Raji (cell line): Measurements from ENCODE around the gene STK32C.

ENCODE experiments used
- POLR2A ChIP-seq: IDR thresholded peaks from 2 replicates; pipeline ENCODE4 v1.6.1; 2011; ENCODE audit warnings: low read depth, low read length, control low read depth; ENCODE audit not compliant: insufficient read depth

The STK32C gene

DNA sequence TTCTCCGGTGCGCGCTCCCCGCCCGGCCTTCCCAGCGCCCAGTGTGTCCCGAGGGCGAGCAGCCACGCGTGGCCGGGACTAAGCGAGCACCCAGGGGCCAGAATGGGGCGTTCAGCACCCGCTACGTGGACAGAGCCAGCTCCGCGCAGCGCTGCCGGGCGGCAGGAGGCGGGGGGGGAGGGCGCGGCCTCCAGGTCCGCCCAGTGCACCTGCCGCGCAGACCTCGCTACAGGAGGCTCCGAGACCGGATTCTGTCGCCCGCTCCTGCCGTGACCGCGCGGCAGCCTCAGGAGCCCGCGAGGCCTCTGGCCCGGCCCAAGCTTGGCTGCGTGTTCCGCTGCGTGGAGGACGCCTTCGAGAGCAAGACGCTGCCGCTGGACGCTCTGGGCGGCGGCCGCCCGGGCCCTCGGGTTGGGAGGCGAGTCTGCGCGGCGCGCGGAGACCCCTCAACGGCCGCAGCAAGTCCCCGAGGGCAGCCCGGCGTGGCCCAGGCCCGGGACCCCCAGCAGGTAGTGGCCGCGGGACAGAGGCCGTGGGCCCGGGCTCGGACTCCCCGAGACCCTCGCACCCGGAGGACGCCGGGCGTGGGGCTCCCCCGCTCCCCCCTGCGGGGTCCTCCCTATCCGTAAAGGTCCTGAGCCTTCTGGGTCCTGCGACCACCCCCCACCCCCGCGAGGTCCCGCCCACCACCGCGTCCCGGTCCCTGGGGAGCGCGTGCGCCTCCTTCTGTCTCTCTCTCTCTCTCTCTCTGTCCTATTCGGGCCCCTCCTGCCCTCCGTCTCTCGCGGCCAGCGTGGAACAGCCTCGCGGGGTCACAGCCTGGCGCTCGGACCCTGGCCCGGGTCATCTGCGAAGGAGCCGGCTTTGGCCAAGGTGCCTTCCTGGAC, 121.9 kb downstream of the STK32C start:
- no peak for TF ChIP-seq POLR2A

DNA sequence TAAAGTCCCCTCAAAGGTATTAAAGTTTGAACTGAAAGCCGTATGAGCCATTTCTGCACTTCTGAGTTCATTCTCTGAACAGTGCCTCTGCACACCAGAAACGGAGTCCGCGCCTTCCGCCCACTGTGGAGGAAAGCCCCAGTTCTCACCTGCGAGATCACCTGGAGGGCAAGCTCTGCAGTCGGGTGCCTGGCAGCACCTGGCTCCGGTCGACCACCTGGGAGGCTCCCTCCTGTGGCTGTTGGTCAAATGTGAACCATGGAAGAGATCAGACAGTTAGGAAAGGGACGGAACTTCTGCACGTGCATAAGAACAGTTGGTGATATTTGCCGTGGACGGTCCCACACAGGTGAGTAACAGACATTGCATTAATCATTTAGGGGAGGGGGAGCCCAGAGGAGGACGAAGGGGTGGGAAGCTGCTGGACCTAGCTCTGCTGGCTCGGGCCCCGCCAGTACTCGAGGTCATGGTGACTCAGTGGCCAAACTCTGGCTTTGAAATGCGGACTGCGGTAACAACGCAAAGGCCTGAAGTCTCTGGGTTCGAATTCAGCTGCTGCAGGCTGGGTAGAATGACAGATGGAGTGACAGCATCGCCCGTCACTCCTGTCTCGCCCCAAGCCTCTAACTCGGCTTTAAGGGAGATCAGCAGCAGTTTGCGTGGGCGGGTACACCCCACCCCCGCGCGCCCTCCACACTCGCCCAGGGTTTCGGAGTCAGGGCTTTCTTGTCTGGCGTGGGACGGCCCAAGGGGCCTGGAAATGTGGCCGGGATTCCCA, 122.7 kb downstream of the STK32C start:
- TF ChIP-seq POLR2A = no peak

DNA sequence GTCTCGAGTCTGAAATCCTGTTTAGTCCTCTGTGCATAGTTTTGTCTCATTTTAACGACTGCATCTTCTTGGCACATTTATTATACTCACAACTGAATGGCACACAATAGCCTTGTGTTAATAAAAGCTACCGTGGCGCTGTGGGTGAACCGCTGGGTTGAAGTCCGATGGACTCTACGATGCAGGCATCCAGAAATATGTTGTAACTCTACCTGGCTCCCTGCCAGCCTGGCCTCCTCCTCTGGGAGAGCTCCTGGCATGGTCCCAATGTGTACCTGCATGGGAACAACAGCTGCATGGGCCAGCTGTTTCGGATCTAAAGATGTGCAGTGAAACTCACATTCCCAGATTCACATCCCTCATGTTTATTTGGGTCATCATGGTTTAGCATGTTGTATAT, 124.7 kb downstream of the STK32C start:
- no peak for TF ChIP-seq POLR2A

DNA sequence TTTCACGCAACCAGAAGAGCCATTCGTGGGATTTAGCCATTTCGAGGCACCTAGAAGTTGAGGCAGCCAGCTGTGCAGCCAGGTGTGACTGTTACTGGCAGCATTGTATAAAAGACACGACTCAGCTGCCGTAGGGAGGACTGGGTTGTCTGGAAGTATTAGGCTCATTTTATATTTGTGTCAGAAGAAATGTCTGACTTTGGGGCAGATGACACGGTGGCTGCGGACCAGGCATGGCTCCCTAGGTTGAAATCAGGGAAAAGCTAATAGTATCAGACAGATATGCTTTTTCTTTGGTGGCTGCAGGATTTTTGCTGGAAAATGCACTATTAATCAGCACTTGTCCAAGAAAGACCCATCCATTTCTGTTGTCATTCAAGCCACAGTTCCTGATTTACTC, 125.2 kb downstream of the STK32C start:
- TF ChIP-seq POLR2A = no peak

DNA sequence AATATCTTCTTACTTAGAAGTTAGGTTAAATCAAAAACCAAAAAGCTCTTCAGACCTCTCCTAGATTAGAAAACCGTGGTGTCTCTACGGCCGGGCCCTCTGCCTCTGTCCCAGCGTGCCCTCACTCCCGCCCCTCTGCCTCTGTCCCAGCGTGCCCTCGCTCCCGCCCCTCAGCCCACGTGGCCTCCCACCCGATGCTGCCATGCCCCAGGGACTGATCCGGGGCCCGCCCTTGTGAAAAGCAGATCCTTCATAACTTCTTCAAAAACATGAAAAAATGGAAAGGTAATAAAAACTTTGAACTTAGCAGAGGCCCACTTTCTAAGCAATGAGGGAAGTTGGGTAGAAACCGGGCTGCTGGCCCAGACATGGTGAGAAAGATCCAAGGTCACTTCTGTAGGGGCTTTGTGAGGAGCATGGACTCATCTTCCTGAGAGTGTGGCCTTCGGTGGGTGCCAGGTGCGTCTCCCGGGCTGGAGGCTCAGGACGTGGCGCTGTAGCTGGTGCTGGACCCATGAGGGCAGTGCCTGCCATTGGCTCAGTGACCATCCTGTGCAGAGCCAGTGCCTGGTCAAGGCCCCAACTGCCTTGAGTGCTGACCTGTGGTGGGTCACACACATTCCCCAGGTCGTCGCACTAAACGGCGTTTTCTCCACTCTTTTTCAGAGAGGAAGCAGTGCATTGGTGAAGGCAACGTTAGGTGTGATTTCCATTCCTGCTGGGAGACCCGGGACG, 125.9 kb downstream of the STK32C start:
- TF ChIP-seq POLR2A = no peak

DNA sequence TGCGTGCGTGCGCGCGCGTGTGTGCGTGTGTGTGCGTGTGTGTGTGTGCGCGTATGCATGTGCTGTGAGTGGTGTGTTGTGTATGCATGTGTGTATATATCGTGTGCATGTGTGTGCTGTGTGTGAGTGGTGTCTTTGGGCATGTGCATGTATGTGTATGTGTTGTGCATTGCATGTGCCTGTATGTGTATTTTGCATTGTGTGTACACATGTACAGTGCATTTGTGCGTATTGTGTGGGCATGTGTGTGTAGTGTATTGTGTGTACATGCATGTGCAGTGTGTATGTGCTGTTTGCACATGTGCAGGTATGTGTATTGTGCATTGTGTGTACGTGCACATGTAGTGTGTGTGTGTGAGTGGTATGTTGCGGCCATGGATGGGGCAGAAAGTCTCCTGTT, 127.0 kb downstream of the STK32C start:
- TF ChIP-seq POLR2A = no peak

DNA sequence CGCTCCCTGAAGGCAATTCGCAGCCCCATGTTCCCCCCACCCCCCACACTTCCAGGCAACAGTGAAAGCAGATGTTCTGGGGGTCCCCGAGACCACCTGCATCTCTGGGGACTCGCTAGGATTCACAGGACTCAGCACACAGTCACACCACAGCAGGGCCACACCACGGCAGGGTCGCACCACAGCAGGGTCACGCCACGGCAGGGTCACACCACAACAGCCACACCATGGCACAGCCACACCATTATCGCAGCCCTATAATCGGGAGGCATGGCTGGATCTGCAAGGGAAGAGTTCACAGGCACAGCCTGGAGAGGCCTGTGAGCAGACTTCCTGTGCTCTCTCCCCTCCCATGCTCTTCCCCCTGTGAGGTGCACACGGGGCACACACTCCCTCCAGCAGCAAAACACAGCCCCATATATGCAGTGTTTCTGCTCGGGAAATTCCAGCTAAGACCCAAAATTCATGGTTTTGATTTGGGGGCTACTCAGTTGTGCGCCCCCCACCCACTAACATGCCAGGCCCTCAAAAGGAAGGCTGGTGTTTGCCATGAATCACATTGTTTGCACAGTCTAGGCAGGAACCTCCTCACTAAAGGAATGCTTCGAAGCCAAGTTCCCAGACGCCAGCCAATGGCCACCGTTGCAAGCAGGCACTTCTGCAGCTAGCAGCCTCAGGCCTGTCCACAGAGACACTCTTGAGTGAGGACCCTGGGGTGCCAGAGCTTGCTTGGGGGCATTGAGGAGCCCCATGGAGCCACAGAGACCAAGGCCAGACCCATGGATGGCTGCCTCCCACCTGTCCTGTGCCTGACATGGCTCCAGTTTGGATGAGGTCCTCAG, 128.0 kb downstream of the STK32C start:
- no peak for TF ChIP-seq POLR2A

DNA sequence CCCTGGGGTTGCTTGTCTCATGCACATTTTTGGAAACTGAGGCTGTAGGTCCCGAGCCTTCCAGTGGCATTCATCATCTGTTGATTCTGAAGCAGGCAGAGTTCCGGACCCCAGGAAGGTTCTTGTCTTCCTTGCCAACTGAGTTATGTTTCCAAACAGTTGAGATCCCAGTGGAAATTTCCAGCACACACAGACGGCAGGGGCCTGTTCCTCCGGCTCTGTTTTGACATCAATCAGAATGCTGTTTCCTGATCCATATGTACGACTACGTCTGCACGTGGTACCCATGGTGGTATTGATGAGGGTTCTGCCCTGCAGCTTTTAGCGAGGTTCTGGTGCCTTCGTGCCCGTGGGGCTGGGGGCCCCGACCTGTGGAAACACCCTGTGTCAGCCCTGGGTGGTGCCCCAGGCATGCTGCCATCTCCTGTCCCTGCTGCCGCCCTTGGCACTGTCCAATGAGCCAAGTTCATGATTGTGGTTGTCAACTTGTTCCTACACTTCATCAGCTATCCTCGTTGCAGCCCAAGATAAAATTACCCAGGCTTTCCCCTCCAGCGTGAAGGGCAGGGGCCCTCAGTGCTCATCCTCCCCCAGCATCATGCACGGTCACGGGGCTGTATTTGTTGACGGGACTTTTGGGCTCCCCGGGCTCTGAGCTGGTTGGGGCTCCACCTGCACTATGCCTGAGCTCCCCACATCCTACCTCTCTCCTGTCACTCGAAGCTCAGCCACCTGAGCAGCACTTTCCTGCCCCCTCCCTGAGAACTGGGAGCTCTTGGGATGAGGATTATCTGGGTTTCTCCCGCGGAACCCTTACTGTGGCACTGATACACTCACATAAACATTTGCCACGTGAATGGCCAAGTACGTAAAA, 128.8 kb downstream of the STK32C start:
- no peak for TF ChIP-seq POLR2A

DNA sequence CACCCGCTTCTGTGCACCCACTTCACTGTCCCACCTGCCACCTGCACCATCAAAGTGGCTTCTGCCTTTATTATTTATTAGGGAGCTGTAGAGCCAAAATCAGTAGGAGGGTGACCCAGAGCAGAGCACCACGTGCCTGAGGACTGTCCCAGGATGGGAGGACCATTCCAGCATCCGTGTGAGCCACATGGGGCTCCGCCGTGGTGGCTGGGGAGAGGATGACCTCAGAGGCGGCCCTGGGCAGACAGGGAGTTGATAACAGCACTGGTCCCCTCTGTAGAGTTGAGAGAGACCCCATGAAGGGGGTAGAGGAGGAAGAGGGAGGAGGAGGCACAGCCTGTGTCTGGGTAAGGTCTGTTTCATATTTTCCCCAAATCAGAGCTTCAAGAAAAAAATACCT, 129.7 kb downstream of the STK32C start:
- no peak for TF ChIP-seq POLR2A

DNA sequence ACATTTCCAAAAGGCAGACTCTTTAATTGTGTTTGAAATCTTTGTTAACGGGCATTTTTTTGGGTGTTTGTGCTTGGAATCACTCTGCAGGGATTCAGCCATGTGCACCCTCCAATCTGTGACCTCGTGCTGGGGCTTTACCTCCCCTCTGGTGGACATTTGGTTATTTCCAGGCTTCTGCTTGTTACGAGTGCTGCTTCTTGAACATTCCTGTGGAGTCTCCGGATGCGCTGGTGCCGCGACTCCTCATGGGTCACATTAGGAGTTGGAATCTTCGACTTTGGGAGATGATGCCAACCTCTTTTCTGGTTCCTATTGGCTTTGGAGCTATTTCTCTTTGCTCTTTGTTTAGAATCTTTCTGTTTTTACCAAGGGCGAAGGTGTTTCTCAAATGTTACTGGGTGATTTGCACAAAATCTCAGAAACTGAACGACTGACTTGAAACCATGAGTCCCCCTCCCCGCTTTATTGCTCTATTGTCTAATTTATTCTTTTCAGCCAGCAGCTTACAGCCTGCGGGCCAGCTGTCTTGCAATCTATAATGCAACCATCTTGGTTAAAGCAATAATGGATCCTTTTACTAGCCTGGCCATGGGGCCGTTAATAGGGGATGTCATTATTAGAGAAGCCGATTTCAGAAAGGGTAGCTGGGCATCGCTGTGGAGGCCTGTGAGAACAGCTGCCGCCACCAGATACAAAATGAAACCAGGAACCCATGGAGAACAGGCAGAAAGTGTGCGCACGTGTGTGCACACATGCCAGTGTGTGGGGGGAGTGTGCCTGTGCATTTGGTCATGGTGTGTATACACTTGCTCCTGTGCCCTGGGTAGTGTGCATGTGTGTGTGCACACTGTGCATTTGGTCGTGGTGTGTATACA, 130.9 kb downstream of the STK32C start:
- TF ChIP-seq POLR2A = no peak

DNA sequence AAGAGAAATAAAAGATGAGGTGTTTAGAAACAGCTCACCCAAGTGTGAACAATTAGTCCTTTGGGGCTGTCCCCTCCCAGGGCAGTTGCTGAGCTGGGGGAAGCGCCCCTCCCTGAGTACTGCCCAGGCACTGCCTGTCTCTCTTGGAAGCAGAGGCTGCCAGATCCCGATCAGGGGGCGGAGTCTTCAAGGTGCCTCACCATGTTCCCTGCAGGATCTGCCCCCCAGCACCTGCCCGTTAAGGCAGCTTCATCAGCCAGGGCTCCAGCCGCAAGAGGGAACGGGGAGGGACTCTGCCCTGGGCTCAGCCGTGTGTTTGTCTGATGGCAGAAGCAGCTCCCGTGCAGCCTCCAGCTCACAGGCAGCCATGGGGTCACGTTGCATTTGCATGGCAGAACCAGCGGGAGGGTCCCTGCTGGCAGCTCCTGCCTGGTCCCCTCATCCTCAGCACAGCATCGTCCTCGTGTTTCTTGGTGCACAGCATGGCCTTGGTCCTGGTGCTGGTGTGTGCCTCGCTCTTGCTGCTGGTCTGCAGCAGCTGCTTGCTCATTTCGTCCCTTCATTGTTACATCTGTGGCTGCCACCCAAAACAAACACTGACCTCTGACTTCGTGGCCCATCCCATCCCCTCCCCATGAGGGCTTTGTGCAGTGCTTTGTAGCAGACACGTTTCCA, 131.7 kb downstream of the STK32C start:
- TF ChIP-seq POLR2A = no peak

DNA sequence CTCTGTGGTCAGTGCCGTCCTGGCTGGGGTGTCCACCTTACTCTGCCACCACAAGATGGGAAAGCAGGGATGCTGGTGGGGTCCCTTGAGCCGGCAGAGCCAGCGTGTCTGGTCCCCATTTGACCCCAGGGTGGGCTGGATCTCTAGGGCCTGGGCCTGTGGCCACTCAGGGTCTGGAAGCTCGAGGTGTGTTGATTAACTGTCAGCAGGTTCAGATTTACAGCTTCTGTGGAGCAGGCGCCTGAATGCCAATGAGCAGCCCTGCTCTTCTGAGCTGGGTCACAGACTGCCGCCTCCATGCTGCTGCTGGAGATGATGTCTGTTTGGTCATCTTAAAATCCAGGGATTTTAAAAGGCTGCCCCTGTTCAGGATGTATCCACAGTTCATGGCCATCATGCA, 132.3 kb downstream of the STK32C start:
- TF ChIP-seq POLR2A = no peak

DNA sequence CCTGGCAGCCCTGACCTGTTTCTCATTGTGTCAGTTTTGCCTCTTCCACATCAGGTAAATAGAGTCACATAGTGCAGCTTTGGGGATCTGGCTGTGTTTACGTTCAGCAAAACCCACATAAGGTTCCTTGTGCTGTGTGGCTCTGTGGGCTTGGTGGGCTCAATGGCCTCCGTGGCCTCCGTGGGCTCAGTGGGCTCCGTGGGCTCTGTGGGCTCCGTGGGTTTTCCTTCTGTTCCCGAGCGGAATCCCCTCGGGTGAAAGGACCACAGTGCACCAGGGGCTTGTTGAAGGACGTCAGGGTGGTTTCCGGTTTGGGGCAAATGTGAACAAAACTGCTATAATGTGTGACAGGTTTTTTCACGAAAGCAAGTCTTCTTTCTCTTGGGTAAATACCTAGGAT, 133.5 kb downstream of the STK32C start:
- no peak for TF ChIP-seq POLR2A

DNA sequence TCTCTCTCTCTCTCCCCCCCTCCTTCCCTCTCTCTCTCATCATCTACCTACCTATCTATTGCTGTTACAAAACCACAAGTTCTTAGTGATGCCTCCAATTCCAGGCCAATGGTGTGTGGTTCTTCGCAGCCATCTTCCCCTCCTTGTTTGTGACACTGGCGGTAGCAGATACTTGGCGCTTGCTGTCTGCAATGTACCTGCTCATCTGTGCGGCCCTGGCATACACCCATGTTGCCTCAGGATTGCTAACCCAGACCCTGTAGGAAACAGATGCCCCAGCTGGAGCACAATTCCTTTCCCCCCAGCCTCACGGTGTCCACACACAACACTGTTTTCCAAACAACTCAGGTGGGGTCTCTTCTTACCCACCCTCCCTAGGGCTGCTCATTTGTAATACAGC, 134.6 kb downstream of the STK32C start:
- TF ChIP-seq POLR2A = no peak
